Osteoblast (primary cell): ENCODE measurements around the gene EIF1B. TPM values are rescaled to one million over a fixed set of nuclear protein-coding genes. Genes with fewer than 3 reads are reported as not detected.
A peak's percentile ranks its signal among the peaks of the same experiment; 100 is the strongest.

ENCODE experiments used
- DNase-seq: peaks from one replicate; pipeline ENCODE4 v3.0.0; 2011; ENCODE audit warnings: low spot score, mixed read lengths; ENCODE audit not compliant: insufficient read length; ENCODE audit errors: missing footprints
- H2AFZ ChIP-seq: 2 replicates; pipeline ENCODE4 v1.6.0; 2011; ENCODE audit warnings: mild to moderate bottlenecking, low read length
- H3K27ac ChIP-seq: 2 replicates; pipeline ENCODE4 v1.5.1; 2011; ENCODE audit warnings: mild to moderate bottlenecking, low read depth, low read length, moderate library complexity
- H3K27me3 ChIP-seq: 2 replicates; pipeline ENCODE4 v1.6.0; 2012; ENCODE audit warnings: mild to moderate bottlenecking, control low read depth, inconsistent platforms, low read length, moderate library complexity; ENCODE audit not compliant: insufficient read depth
- H3K36me3 ChIP-seq: 2 replicates; pipeline ENCODE4 v1.5.1; 2011; ENCODE audit warnings: mild to moderate bottlenecking, low read length, control low read depth, moderate library complexity; ENCODE audit not compliant: insufficient read depth
- H3K4me1 ChIP-seq: 2 replicates; pipeline ENCODE4 v1.5.1; 2011; ENCODE audit warnings: mild to moderate bottlenecking, low read length, control low read depth, moderate library complexity; ENCODE audit not compliant: insufficient read depth
- H3K4me2 ChIP-seq: 2 replicates; pipeline ENCODE4 v1.6.0; 2011; ENCODE audit warnings: mild to moderate bottlenecking, low read length; ENCODE audit not compliant: insufficient read depth
- H3K4me3 ChIP-seq: fragments of 200-600 bp; sonication (generic); 3 replicates; pipeline ENCODE4 v1.5.1; 2012; ENCODE audit warnings: mild to moderate bottlenecking, low read length, inconsistent platforms; ENCODE audit not compliant: insufficient read depth
- H3K79me2 ChIP-seq: 2 replicates; pipeline ENCODE4 v1.6.0; 2012; ENCODE audit warnings: mild to moderate bottlenecking, low read length, control low read depth, inconsistent platforms; ENCODE audit not compliant: insufficient read depth
- H3K9me3 ChIP-seq: 2 replicates; pipeline ENCODE4 v1.5.1; 2011; ENCODE audit warnings: low read depth, low read length, control low read depth
- H4K20me1 ChIP-seq: 2 replicates; pipeline ENCODE4 v1.6.0; 2012; ENCODE audit warnings: mild to moderate bottlenecking, low read length, control low read depth; ENCODE audit not compliant: insufficient read depth
- total RNA-seq: library from RNA; depleted of rRNA; stranded (reverse); fragments of >200 nt; gene quantifications from 2 replicates; pipeline ENCODE4 v1.2.3, GENCODE V29; 2012
- TF ChIP-seq, protein P1 (sequence below): IDR thresholded peaks from 2 replicates; pipeline ENCODE4 v1.5.1; 2011; ENCODE audit warnings: mild to moderate bottlenecking, low read depth, low read length, moderate library complexity; ENCODE audit errors: extremely low read depth

The EIF1B gene
- total RNA-seq, 1 donor, result 19.2 TPM

DNA sequence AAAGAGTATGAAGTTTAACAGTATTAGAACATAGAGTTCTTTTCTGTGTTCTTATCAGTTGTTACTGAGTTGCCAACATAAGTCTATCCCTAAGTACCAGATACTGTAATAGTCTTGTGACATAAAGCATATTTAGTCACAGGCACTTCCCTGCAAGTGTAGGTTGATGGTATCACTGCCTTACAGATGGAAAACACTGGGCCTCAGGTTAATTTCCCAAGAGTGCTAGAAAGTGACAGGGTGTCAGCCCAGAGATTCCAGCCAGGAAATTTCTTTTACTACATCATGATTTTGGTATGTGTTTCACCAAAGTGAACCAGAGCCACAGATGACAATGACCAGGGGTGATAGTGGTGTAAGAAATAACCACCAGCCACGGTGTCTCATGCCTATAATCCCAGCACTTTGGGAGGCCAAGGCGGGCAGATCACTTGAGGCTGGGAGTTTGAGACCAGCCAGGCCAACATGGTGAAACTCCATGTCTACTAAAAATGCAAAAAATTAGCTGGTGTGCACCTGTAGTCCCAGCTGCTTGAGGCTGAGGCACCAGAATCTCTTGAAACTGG, 3.2 kb downstream of the EIF1B start:
- TF ChIP-seq, protein P1, sequence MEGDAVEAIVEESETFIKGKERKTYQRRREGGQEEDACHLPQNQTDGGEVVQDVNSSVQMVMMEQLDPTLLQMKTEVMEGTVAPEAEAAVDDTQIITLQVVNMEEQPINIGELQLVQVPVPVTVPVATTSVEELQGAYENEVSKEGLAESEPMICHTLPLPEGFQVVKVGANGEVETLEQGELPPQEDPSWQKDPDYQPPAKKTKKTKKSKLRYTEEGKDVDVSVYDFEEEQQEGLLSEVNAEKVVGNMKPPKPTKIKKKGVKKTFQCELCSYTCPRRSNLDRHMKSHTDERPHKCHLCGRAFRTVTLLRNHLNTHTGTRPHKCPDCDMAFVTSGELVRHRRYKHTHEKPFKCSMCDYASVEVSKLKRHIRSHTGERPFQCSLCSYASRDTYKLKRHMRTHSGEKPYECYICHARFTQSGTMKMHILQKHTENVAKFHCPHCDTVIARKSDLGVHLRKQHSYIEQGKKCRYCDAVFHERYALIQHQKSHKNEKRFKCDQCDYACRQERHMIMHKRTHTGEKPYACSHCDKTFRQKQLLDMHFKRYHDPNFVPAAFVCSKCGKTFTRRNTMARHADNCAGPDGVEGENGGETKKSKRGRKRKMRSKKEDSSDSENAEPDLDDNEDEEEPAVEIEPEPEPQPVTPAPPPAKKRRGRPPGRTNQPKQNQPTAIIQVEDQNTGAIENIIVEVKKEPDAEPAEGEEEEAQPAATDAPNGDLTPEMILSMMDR, result no peak
- Histone ChIP-seq H3K4me3 (no peak overlapping the region), H3K79me2 (peaks cover 19% of the 10 kb centered on the region), H3K4me1 (peaks cover 15% of the 10 kb centered on the region), H3K27me3 (no peaks in the 10 kb centered on the region), H3K9me3 (no peaks in the 10 kb centered on the region), H4K20me1 (peaks cover 2% of the 10 kb centered on the region), H2AFZ (no peak overlapping the region), H3K36me3 (peaks cover 26% of the 10 kb centered on the region), H3K4me2 (no peak overlapping the region), H3K27ac (no peak overlapping the region)
- no peak for DNase-seq

DNA sequence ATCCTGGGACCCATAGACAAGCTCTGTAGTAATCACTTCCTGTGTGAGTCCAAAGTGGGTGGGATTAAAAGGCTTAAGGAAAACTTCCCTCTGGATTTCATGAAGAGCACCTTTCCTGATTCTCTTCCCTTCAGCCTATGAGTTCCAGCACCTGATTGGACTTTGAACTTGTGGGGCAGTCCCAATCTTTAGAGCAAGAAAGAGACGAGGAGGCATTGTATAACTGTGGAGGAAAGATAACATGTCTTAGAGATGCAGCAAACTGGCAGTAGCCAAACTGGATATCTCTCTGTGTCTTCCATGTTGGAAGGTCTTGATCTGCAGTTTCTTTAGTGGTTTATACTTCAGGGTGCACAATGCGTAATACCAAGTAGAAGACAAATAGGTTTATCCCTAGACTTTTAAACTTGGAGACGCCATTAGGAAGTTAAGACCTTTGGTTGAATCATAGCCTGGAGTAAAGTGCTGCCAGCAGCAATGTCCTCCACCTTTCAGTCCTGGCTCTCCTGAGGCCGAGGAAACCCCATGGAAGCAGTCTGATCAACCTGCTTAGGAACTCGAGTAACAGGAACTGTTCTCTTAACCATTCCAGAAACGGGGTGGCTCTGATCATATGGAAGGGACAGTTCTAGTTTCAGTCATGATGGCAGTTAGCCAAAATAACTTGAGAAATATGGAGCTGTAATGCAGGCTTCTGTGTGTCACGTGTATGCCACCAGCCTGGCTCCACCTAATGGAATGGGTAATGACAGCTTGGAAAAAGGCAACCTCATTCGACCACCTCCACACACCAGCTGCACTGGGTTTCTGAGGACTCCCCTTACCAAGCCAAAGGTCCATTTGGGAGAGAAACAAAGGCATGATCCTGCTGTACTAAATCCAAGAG, 4.7 kb downstream of the EIF1B start:
- Histone ChIP-seq H3K9me3 (no peaks in the 10 kb centered on the region), H3K4me1 (peaks cover 9% of the 10 kb centered on the region), H3K4me2 (no peak overlapping the region), H3K4me3 (no peak overlapping the region), H2AFZ (no peak overlapping the region), H3K27ac (no peak overlapping the region), H3K27me3 (no peaks in the 10 kb centered on the region), H3K79me2 (peaks cover 19% of the 10 kb centered on the region), H4K20me1 (peaks cover 2% of the 10 kb centered on the region), H3K36me3 (peaks cover 26% of the 10 kb centered on the region)
- no peak for DNase-seq
- TF ChIP-seq, protein P1, result no peak

DNA sequence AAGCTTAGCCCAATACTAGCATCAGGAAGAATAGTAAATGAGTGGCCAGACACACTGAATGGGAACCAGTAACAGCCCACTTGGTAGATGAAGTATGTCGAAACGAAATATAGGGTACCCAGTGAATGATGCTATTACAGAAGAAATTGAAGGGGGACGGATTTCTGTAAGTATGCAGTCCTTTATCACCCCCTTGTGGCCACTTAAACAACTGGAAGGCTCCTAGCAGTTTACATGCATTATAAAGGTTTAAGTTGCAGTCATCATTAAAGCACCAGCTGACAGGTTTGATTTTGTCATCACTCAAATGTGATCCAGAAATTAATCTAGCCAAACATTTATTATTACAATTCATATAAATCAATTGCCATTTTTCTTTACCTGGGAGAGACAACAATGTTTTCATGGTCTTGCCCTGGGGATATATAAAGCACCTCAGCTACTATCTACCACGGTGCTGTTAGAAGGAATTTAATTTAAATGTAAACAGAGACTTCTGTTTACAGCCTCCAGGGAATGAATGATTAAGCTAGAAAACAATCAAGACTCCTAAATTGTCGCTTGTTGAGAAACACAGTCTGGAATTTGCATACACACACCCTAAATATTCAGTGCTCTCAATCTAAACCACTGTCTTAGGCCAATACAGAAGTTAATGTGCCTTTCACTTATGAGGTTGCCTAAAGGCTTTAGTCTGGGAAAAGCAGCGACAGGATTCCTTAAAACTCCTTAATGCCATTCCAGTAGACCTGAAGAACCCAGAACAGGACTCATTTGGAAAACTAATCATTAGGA, 7.8 kb downstream of the EIF1B start:
- Histone ChIP-seq H3K27me3 (no peaks in the 10 kb centered on the region), H3K4me2 (no peak overlapping the region), H3K27ac (no peak overlapping the region), H3K4me1 (no peaks in the 10 kb centered on the region), H3K79me2 (no peaks in the 10 kb centered on the region), H3K4me3 (no peak overlapping the region), H3K9me3 (no peaks in the 10 kb centered on the region), H4K20me1 (no peaks in the 10 kb centered on the region), H3K36me3 (peaks cover 14% of the 10 kb centered on the region), H2AFZ (no peak overlapping the region)
- TF ChIP-seq, protein P1, result peak; percentile 86
- DNase-seq, result peak; percentile 86

DNA sequence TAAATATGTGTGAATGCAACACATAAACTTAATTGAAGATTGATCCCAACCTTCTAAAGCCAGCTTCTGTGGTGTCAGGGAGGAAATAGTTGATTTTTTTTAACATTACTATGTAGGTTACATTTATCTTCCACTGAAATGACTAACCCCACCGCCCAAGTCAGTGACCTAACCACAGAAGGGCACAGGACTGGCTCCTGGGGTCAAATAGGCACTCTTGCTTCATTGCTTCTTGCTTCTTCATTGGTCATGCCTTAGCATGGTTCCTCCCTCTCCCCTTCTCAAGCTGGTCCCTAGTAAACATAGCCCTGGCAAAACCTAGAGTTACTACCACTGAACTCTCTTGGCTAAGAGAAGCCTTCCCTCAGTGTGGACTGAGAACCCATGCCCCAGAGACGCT, 12.3 kb downstream of the EIF1B start:
- H3K27ac ChIP-seq, result no peak overlapping the region
- H3K4me1 ChIP-seq, result no peaks in the 10 kb centered on the region
- no peak for DNase-seq
- H4K20me1 ChIP-seq, result no peaks in the 10 kb centered on the region
- H3K9me3 ChIP-seq, result no peaks in the 10 kb centered on the region
- no peak overlapping the region for H3K4me2 ChIP-seq
- no peaks in the 10 kb centered on the region for H3K36me3 ChIP-seq
- H3K4me3 ChIP-seq, result no peak overlapping the region
- no peaks in the 10 kb centered on the region for H3K79me2 ChIP-seq
- peaks cover 6% of the 10 kb centered on the region for H3K27me3 ChIP-seq
- H2AFZ ChIP-seq, result no peak overlapping the region
- TF ChIP-seq, protein P1, result no peak
